ENCODE results near the gene ABCA6.

DNA sequence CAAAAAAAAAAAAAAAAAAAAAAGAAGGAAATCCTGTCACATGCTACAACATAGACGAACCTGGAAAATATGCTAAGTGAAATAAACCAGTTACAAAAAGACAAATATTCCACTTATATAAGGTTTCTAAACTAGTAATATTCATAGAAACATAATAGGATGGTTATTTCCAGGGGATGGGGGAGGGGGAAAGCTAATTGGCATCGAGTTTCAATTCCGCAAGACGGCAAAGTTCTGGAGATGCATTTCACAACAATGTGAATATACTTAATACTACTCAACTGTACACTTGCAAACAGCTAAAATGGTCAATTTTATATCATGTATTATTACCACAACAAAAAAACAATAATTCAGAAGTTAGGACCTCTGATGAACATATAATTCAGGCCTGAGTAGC lies 43.1 kb downstream of the ABCA6 start:
- TF ChIP-seq, protein P1, sequence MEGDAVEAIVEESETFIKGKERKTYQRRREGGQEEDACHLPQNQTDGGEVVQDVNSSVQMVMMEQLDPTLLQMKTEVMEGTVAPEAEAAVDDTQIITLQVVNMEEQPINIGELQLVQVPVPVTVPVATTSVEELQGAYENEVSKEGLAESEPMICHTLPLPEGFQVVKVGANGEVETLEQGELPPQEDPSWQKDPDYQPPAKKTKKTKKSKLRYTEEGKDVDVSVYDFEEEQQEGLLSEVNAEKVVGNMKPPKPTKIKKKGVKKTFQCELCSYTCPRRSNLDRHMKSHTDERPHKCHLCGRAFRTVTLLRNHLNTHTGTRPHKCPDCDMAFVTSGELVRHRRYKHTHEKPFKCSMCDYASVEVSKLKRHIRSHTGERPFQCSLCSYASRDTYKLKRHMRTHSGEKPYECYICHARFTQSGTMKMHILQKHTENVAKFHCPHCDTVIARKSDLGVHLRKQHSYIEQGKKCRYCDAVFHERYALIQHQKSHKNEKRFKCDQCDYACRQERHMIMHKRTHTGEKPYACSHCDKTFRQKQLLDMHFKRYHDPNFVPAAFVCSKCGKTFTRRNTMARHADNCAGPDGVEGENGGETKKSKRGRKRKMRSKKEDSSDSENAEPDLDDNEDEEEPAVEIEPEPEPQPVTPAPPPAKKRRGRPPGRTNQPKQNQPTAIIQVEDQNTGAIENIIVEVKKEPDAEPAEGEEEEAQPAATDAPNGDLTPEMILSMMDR (IDR thresholded peaks at IDR 0.05; ENCODE audit: low read length), result no peak
- no peak for TF ChIP-seq EZH2 (IDR thresholded peaks at IDR 0.05; ENCODE audit: borderline replicate concordance, low read length)
